Astrocyte of the hippocampus (primary cell): ENCODE measurements around the gene UBASH3A.
A peak's percentile ranks its signal among the peaks of the same experiment; 100 is the strongest.
"Not testable (repeated sequence)": the region's sequence is repeated elsewhere in the genome, so short reads cannot be mapped to it uniquely, and the experiment has no call there.

ENCODE experiments used
- DNase-seq: peaks from one replicate; pipeline ENCODE4 v3.0.0; 2011; ENCODE audit warnings: low read depth, low spot score

The UBASH3A gene

GRCh38 chr21:42467140-42467983 lies 63.7 kb downstream of the UBASH3A start:
- peak; percentile 36 for DNase-seq

- peak; percentile 11 for DNase-seq
Measured at GRCh38 chr21:42468491-42469131, 64.9 kb downstream of the UBASH3A start.

- DNase-seq, result no peak
Measured at GRCh38 chr21:42469272-42469671, 65.6 kb downstream of the UBASH3A start.

- DNase-seq, result not testable (repeated sequence)
Measured at GRCh38 chr21:42469726-42470125, 66.0 kb downstream of the UBASH3A start.

- DNase-seq, result no peak
Measured at GRCh38 chr21:42471206-42471605, 67.5 kb downstream of the UBASH3A start.

GRCh38 chr21:42471716-42472330 lies 68.1 kb downstream of the UBASH3A start:
- no peak for DNase-seq

GRCh38 chr21:42472521-42472920 lies 68.8 kb downstream of the UBASH3A start:
- no peak for DNase-seq

- no peak for DNase-seq
Measured at GRCh38 chr21:42473498-42474042, 69.9 kb downstream of the UBASH3A start.

- peak; percentile 53 for DNase-seq
Measured at GRCh38 chr21:42474043-42474831, 70.5 kb downstream of the UBASH3A start.

GRCh38 chr21:42475036-42475435 lies 71.3 kb downstream of the UBASH3A start:
- DNase-seq, result no peak

- DNase-seq, result no peak
Measured at GRCh38 chr21:42475526-42476387, 72.1 kb downstream of the UBASH3A start.

- no peak for DNase-seq
Measured at GRCh38 chr21:42476388-42477331, 73.0 kb downstream of the UBASH3A start.

GRCh38 chr21:42478504-42478903 lies 74.8 kb downstream of the UBASH3A start:
- no peak for DNase-seq

GRCh38 chr21:42479582-42479981 lies 75.9 kb downstream of the UBASH3A start:
- DNase-seq, result no peak

- DNase-seq, result no peak
Measured at GRCh38 chr21:42480736-42481135, 77.0 kb downstream of the UBASH3A start.

GRCh38 chr21:42481169-42481568 lies 77.5 kb downstream of the UBASH3A start:
- DNase-seq, result no peak

- DNase-seq, result no peak
Measured at GRCh38 chr21:42484966-42485365, 81.3 kb downstream of the UBASH3A start.

- no peak for DNase-seq
Measured at GRCh38 chr21:42486072-42486471, 82.4 kb downstream of the UBASH3A start.

- no peak for DNase-seq
Measured at GRCh38 chr21:42486531-42486930, 82.8 kb downstream of the UBASH3A start.
